ENCODE measurements around the gene ADAMTS2. TPM values are rescaled to one million over a fixed set of nuclear protein-coding genes. Genes with fewer than 3 reads are reported as not detected.

The ADAMTS2 gene
- total and polyA plus RNA-seq, 2 of the 4 experiments (the other 2 are of a cell fraction), result 19.0 to 58.8 TPM

DNA sequence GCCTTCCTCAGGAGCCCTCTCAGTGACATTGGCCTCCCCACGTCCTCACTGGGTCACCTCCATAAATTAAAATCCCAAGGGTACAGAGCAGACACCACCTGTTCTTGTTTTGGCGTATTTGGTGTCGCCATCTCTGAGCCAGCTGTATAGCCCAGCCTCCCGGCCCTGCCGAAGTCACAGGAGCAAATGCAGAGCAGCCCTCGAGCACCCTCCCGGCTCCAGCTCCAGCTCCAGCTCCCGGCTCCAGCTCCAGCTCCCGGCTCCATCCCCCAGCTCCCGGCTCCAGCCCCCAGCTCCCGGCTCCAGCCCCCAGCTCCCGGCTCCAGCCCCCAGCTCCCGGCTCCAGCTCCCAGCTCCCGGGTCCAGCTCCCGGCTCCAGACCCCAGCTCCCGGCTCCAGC lies 210.8 kb downstream of the ADAMTS2 start:
- H4K5ac ChIP-seq (ENCODE audit: low read depth, low read length), result no peak overlapping the region
- intact Hi-C loops (cut with micrococcal nuclease) (no loop called here), dilution Hi-C loops (cut with HindIII; ENCODE audit: low sequenced_read_pairs, unreplicated experiment) (no loop called here), in situ Hi-C loops (cut with MboI; ENCODE audit: low sequenced_read_pairs) (no loop called here)
- H2AK5ac ChIP-seq (ENCODE audit: low read depth, low read length), result no peak overlapping the region
- ATAC-seq (ENCODE audit: low read depth), result no peak
- no peaks in the 10 kb centered on the region for H3K9me1 ChIP-seq (ENCODE audit: insufficient read depth, low read length)
- no peaks in the 10 kb centered on the region for H4K20me1 ChIP-seq (ENCODE audit: insufficient read depth, low read length)
- H3K9me3 ChIP-seq (ENCODE audit: control insufficient read depth, insufficient read depth, low read length), result no peaks in the 10 kb centered on the region
- H4K91ac ChIP-seq (ENCODE audit: insufficient read depth, low read depth, low read length), result no peak overlapping the region
- H2BK15ac ChIP-seq (ENCODE audit: low read depth, low read length), result no peak overlapping the region
- H3K27me3 ChIP-seq (ENCODE audit: control insufficient read depth, insufficient read depth, low read length), result no peaks in the 10 kb centered on the region
- H3K4me2 ChIP-seq (ENCODE audit: low read depth, low read length), result no peak overlapping the region
- DNase-seq, result no peak
- no peak overlapping the region for H3K18ac ChIP-seq (ENCODE audit: low read depth, low read length)
- no peak overlapping the region for H4K8ac ChIP-seq (ENCODE audit: low read depth in 2 of 2, low read length in 2 of 2)
- BruUV-seq (replicated peaks), result no TSS peak
- no peak overlapping the region for H3K4ac ChIP-seq (ENCODE audit: low read depth, low read length)
- no peak for TF ChIP-seq FOS (IDR thresholded peaks at IDR 0.05; ENCODE audit: low read depth, low read length)
- H2BK20ac ChIP-seq (ENCODE audit: low read depth, low read length), result no peak overlapping the region
- no peak overlapping the region for H2BK120ac ChIP-seq (ENCODE audit: low read depth, low read length)
- H3K4me1 ChIP-seq (ENCODE audit: control insufficient read depth, insufficient read depth, low read length), result no peaks in the 10 kb centered on the region
- WGBS, 2 experiments (ENCODE audit: extremely low coverage in 2 of 2, insufficient read length in 1 of 2), result 100% methylated on average over 4 of the region's 16 CpGs; no CpG with 5 or more reads in 1 of the 2 experiments
- ChIA-PET POLR2A (ENCODE audit: unreplicated experiment) (no interaction called here), CTCF (interaction anchor here (0.7 kb wide), 1 partner anchor 115 kb away, joined by 3 read pairs; no protein-coding TSS in a partner anchor)
- no peak overlapping the region for H3K4me3 ChIP-seq (ENCODE audit: insufficient read depth, low read depth, low read length)
- H3K79me1 ChIP-seq (ENCODE audit: low read depth in 1 of 2, low read length in 2 of 2), result no peaks in the 10 kb centered on the region
- H2AFZ ChIP-seq (replicated peaks; ENCODE audit: low read length, poor library complexity), result no peak overlapping the region
- H3K27ac ChIP-seq (ENCODE audit: insufficient read depth, low read length), result no peak overlapping the region
- no peak overlapping the region for H3K14ac ChIP-seq (replicated peaks; ENCODE audit: low read depth, low read length)
- peaks cover 31% of the 10 kb centered on the region for H3K36me3 ChIP-seq (ENCODE audit: control insufficient read depth, insufficient read depth, low read length)
- no peak overlapping the region for H3K9ac ChIP-seq (ENCODE audit: low read depth, low read length)
- H3K23ac ChIP-seq (ENCODE audit: low read depth, low read length), result no peak overlapping the region
- no peak overlapping the region for H2BK5ac ChIP-seq (ENCODE audit: low read depth, low read length, poor library complexity, severe bottlenecking)
- H2AK9ac ChIP-seq (replicated peaks; ENCODE audit: low read depth, low read length, poor library complexity), result no peak overlapping the region
- H3K56ac ChIP-seq (ENCODE audit: extremely low read depth, insufficient read depth, low read length), result no peak overlapping the region
